Memory B cell (primary cell): ENCODE results near the gene CNOT6L.

Source experiments
- ATAC-seq: fragments of 150-1000 bp; cut with Tn5 transposase; 2 replicates; pipeline ENCODE4 v1.10.0; 2021; ENCODE audit warnings: low read depth, mild to moderate bottlenecking, moderate library complexity
- DNase-seq, 2 donors: peaks; one replicate each; pipeline ENCODE4 v3.0.0; 2022; ENCODE audit warnings: low spot score in 2 of 2
- H3K27ac Mint-ChIP-seq: one replicate; pipeline ENCODE4 v1.8.0; 2022; ENCODE audit warnings: mild to moderate bottlenecking, moderate library complexity, mixed read lengths
- H3K27me3 Mint-ChIP-seq: one replicate; pipeline ENCODE4 v1.8.0; 2022; ENCODE audit warnings: mixed read lengths
- H3K36me3 Mint-ChIP-seq: one replicate; pipeline ENCODE4 v1.8.0; 2022; ENCODE audit warnings: mild to moderate bottlenecking, mixed read lengths
- H3K4me1 Mint-ChIP-seq: one replicate; pipeline ENCODE4 v1.8.0; 2022; ENCODE audit warnings: mixed read lengths
- H3K4me3 Mint-ChIP-seq: one replicate; pipeline ENCODE4 v1.8.0; 2022; ENCODE audit warnings: mild to moderate bottlenecking, moderate library complexity, mixed read lengths
- H3K9me3 Mint-ChIP-seq: one replicate; pipeline ENCODE4 v1.8.0; 2022; ENCODE audit warnings: mixed read lengths

Gene CNOT6L

DNA sequence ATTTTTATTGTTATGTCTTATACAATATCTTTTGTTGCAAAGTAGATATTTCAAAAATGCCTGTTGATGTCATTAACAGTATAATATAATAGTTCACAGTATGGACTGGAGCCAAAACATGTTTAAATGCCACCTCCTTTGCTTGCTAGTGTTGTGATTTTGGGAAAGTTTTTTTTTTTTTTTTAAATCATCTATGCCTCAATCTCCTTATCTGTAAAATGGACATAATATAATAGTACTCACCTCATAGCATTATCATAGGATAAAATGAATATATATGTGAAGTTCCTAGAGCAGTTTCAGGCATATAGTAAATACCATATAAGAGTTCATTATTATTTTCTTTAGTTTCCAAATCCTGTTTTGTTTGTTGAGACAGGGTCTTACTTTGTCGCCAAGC is 25.2 kb upstream of the CNOT6L start:
- no peak overlapping the region for H3K4me3 Mint-ChIP-seq
- H3K27ac Mint-ChIP-seq = no peak overlapping the region

DNA sequence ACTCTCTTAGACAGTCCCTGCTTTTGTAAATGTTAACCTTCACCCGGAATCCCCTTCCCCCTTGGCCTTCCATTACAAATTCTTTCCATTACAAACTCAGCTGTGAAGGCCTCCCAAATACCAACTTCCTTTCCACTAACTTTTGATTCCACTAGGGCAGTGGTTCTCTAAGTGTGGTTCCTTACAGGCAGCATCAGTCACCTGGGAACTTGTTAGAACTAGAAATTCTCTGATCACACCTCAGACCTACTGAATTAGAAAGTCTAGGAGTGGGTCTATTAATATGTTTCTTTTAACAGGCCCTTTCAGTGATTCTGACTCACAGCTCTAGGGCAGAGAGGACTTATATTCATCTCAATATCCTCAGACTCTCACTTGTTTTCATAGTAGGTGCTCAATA is 24.5 kb upstream of the CNOT6L start:
- DNase-seq (no peak), ATAC-seq (no peak)
- H3K4me3 Mint-ChIP-seq = no peak overlapping the region
- no peak overlapping the region for H3K27ac Mint-ChIP-seq
- no peaks in the 10 kb centered on the region for H3K9me3 Mint-ChIP-seq
- H3K27me3 Mint-ChIP-seq = no peaks in the 10 kb centered on the region
- no peaks in the 10 kb centered on the region for H3K4me1 Mint-ChIP-seq
- no peaks in the 10 kb centered on the region for H3K36me3 Mint-ChIP-seq

More for the DNA sequence above, 25.2 kb upstream of the CNOT6L start:
- H3K9me3 Mint-ChIP-seq = no peaks in the 10 kb centered on the region
- no peaks in the 10 kb centered on the region for H3K36me3 Mint-ChIP-seq
- DNase-seq (no peak), ATAC-seq (no peak)
- H3K27me3 Mint-ChIP-seq = no peaks in the 10 kb centered on the region
- no peaks in the 10 kb centered on the region for H3K4me1 Mint-ChIP-seq

DNA sequence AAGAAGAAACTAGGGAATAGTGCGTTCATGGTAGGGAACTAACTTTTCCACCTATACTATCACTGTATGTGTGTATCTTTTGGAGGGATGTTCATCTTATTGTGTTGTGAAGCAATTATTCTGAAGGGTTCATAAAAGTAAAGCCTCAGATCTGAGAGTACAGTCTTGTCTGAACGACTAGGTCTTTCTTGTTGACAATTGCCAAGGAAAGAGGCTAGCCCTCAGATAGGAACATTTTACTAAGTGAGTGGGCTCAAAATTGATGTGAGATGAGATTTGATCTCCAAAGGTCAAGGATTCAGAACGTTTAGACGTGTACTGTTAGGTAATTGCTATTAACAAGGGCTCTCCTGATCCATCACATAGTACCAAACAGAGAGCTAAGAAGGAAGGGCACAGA is 15.2 kb upstream of the CNOT6L start:
- no peak for DNase-seq

GRCh38 chr4:77833126-77833724 is 14.1 kb upstream of the CNOT6L start:
- no peak for DNase-seq
- no peaks in the 10 kb centered on the region for H3K4me1 Mint-ChIP-seq
- no peaks in the 10 kb centered on the region for H3K27me3 Mint-ChIP-seq
- H3K27ac Mint-ChIP-seq = no peak overlapping the region
- H3K4me3 Mint-ChIP-seq = no peak overlapping the region
- H3K36me3 Mint-ChIP-seq = no peaks in the 10 kb centered on the region
- no peak for ATAC-seq
- H3K9me3 Mint-ChIP-seq = no peaks in the 10 kb centered on the region

More for the DNA sequence above, 15.2 kb upstream of the CNOT6L start:
- no peaks in the 10 kb centered on the region for H3K36me3 Mint-ChIP-seq
- H3K4me1 Mint-ChIP-seq = no peaks in the 10 kb centered on the region
- no peak for ATAC-seq
- no peaks in the 10 kb centered on the region for H3K27me3 Mint-ChIP-seq
- H3K9me3 Mint-ChIP-seq = no peaks in the 10 kb centered on the region
- H3K27ac Mint-ChIP-seq = no peak overlapping the region
- no peak overlapping the region for H3K4me3 Mint-ChIP-seq

- Mint-ChIP-seq H3K27ac (peak overlapping the region; percentile 46), H3K9me3 (no peaks in the 10 kb centered on the region), H3K27me3 (no peaks in the 10 kb centered on the region), H3K4me1 (peaks cover 22% of the 10 kb centered on the region), H3K36me3 (no peaks in the 10 kb centered on the region), H3K4me3 (peak overlapping the region; percentile 16)
- peak; percentile 71 for ATAC-seq
- DNase-seq = no peak
These were observed 8.2 kb upstream of the CNOT6L start for GRCh38 chr4:77827343-77827742.

GRCh38 chr4:77826275-77826674 is 7.1 kb upstream of the CNOT6L start:
- Mint-ChIP-seq H3K4me1 (peaks cover 31% of the 10 kb centered on the region), H3K36me3 (no peaks in the 10 kb centered on the region), H3K27me3 (no peaks in the 10 kb centered on the region), H3K4me3 (no peak overlapping the region), H3K9me3 (no peaks in the 10 kb centered on the region), H3K27ac (no peak overlapping the region)
- ATAC-seq = peak; percentile 59
- DNase-seq = peak in 1 of 2 donors; percentile 26

- peak in 1 of 2 donors; percentile 41 for DNase-seq
- Mint-ChIP-seq H3K9me3 (no peaks in the 10 kb centered on the region), H3K4me1 (peaks cover 38% of the 10 kb centered on the region), H3K4me3 (peak overlapping the region; percentile 67), H3K27ac (peak overlapping the region; percentile 99), H3K27me3 (no peaks in the 10 kb centered on the region), H3K36me3 (peaks cover 4% of the 10 kb centered on the region)
- ATAC-seq = peak; percentile 13
These were observed 2.6 kb upstream of the CNOT6L start for GRCh38 chr4:77821775-77822174.

DNA sequence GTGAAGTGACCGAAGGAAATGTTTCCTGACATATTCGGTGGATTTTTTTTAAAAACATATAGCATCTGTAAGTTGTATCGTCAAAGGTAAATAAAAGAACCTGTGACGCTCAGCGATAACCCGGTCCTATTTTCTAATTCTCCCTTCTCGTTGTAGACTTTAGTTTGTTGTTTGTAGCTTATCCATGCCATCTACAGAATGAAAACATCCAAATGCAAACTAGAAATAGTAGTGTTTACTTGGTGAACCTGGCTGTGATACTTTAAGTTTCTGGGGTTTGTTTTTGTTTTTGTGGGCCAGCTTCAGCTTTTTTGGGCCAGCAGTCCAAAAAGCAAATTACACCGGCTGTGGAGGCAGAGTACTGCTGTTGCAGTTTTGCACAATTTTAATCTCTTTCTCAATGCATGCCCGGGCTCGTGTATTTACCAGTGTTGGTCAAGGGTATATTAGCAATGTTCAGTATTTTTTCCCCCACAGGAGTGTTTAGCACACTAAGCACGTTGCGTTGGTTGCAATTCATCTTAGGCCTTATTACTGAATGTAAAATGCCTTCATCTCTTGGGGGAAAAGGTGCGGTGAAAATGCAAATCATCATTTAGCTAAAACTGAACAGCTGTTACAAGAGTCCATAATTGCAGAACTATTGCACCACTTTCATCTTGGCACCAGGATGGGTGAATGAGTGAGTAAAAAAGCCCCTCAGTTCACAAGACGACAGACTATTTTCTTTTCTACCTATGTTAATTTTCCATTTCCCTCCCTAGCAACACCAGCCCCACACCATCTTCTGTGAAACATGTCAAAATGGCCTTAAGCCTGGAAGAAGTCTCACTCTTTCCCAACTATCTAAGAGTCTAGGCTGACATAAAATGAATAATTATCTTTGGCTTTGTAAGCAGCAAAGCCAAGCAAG is 1.7 kb upstream of the CNOT6L start:
- peak; percentile 25 for ATAC-seq
- H3K36me3 Mint-ChIP-seq = peaks cover 4% of the 10 kb centered on the region
- peaks cover 32% of the 10 kb centered on the region for H3K4me1 Mint-ChIP-seq
- no peaks in the 10 kb centered on the region for H3K27me3 Mint-ChIP-seq
- peak; percentile 38 to 58 for DNase-seq
- peak overlapping the region; percentile 96 for H3K4me3 Mint-ChIP-seq
- no peaks in the 10 kb centered on the region for H3K9me3 Mint-ChIP-seq
- H3K27ac Mint-ChIP-seq = peak overlapping the region; percentile 99

- ATAC-seq (peak; percentile 67), DNase-seq (peak; percentile 95 to 96)
- H3K9me3 Mint-ChIP-seq = no peaks in the 10 kb centered on the region
- H3K4me1 Mint-ChIP-seq = peaks cover 36% of the 10 kb centered on the region
- peaks cover 4% of the 10 kb centered on the region for H3K36me3 Mint-ChIP-seq
- peak overlapping the region; percentile 96 for H3K4me3 Mint-ChIP-seq
- H3K27me3 Mint-ChIP-seq = no peaks in the 10 kb centered on the region
- peak overlapping the region; percentile 99 for H3K27ac Mint-ChIP-seq
These were observed 878 bp upstream of the CNOT6L start for GRCh38 chr4:77819843-77820648.

- Mint-ChIP-seq H3K9me3 (no peaks in the 10 kb centered on the region), H3K27me3 (no peaks in the 10 kb centered on the region), H3K36me3 (peaks cover 4% of the 10 kb centered on the region), H3K27ac (peak overlapping the region; percentile 99), H3K4me1 (peaks cover 33% of the 10 kb centered on the region), H3K4me3 (peak overlapping the region; percentile 96)
- DNase-seq (peak in 1 of 2 donors; percentile 87), ATAC-seq (peak; percentile 54)
These were observed 255 bp upstream of the CNOT6L start for GRCh38 chr4:77819404-77819842.

GRCh38 chr4:77818073-77818601 is 1.0 kb downstream of the CNOT6L start:
- peak overlapping the region; percentile 99 for H3K27ac Mint-ChIP-seq
- peak overlapping the region; percentile 90 for H3K4me3 Mint-ChIP-seq
- peak; percentile 30 to 39 for DNase-seq
- H3K36me3 Mint-ChIP-seq = peaks cover 4% of the 10 kb centered on the region
- peaks cover 40% of the 10 kb centered on the region for H3K4me1 Mint-ChIP-seq
- H3K9me3 Mint-ChIP-seq = no peaks in the 10 kb centered on the region
- peak; percentile 15 for ATAC-seq
- H3K27me3 Mint-ChIP-seq = no peaks in the 10 kb centered on the region

- Mint-ChIP-seq H3K4me1 (peaks cover 40% of the 10 kb centered on the region), H3K9me3 (no peaks in the 10 kb centered on the region), H3K27ac (peak overlapping the region; percentile 99), H3K4me3 (peak overlapping the region; percentile 90), H3K36me3 (peaks cover 5% of the 10 kb centered on the region), H3K27me3 (no peaks in the 10 kb centered on the region)
- ATAC-seq (no peak), DNase-seq (no peak)
These were observed 1.7 kb downstream of the CNOT6L start for GRCh38 chr4:77817304-77818072.

GRCh38 chr4:77816546-77816945 is 2.6 kb downstream of the CNOT6L start:
- Mint-ChIP-seq H3K27ac (no peak overlapping the region), H3K4me3 (no peak overlapping the region), H3K36me3 (peaks cover 7% of the 10 kb centered on the region), H3K4me1 (peaks cover 38% of the 10 kb centered on the region), H3K27me3 (no peaks in the 10 kb centered on the region), H3K9me3 (no peaks in the 10 kb centered on the region)
- DNase-seq (no peak), ATAC-seq (no peak)
